GM23338 (cell line): ENCODE measurements around the gene MEFV. TPM values are rescaled to one million over a fixed set of nuclear protein-coding genes. Genes with fewer than 3 reads are reported as not detected.
A peak's percentile ranks its signal among the peaks of the same experiment; 100 is the strongest.

Source experiments
- ATAC-seq: fragments of 200-7000 bp; cut with Tn5 transposase; 3 replicates; pipeline ENCODE4 v1.9.1; 2020
- DNase-seq: peaks from one replicate; pipeline ENCODE4 v3.0.0-alpha.2; 2015; ENCODE audit warnings: low spot score
- H2AFZ ChIP-seq: fragments of 200-600 bp; sonication (generic); 2 replicates; pipeline ENCODE4 v1.8.0; 2016; ENCODE audit warnings: antibody characterized with exemption, mild to moderate bottlenecking, moderate library complexity
- H3F3A ChIP-seq: fragments of 200-600 bp; sonication (generic); replicated peaks from 2 replicates; pipeline ENCODE4 v1.8.0; 2017; ENCODE audit warnings: antibody characterized with exemption, mixed run types, low read depth
- H3K27ac ChIP-seq: fragments of 200-600 bp; sonication (generic); 2 replicates; pipeline ENCODE4 v1.6.1; 2016; ENCODE audit warnings: low read depth
- H3K27me3 ChIP-seq: fragments of 200-600 bp; sonication (generic); 2 replicates; pipeline ENCODE4 v1.8.0; 2016; ENCODE audit warnings: mild to moderate bottlenecking, mixed run types, moderate library complexity; ENCODE audit not compliant: insufficient read depth
- H3K36me3 ChIP-seq: fragments of 200-600 bp; sonication (generic); 2 replicates; pipeline ENCODE4 v1.8.0; 2016; ENCODE audit warnings: mild to moderate bottlenecking; ENCODE audit not compliant: insufficient read depth
- H3K4me1 ChIP-seq: fragments of 200-600 bp; sonication (generic); 2 replicates; pipeline ENCODE4 v1.8.0; 2016; ENCODE audit warnings: mild to moderate bottlenecking, moderate library complexity; ENCODE audit not compliant: insufficient read depth
- H3K4me2 ChIP-seq: fragments of 200-600 bp; sonication (generic); 2 replicates; pipeline ENCODE4 v1.7.1; 2017; ENCODE audit warnings: mixed run types
- H3K4me3 ChIP-seq: fragments of 200-600 bp; sonication (generic); 2 replicates; pipeline ENCODE4 v1.6.1; 2016; ENCODE audit warnings: mixed run types
- H3K79me2 ChIP-seq: fragments of 200-600 bp; sonication (generic); replicated peaks from 2 replicates; pipeline ENCODE4 v1.8.0; 2017; ENCODE audit warnings: mild to moderate bottlenecking; ENCODE audit not compliant: insufficient read depth
- H3K9me2 ChIP-seq: fragments of 200-600 bp; sonication (generic); 2 replicates; pipeline ENCODE4 v1.8.0; 2017; ENCODE audit not compliant: insufficient read depth
- H4K20me1 ChIP-seq: fragments of 200-600 bp; sonication (generic); replicated peaks from 2 replicates; pipeline ENCODE4 v1.8.0; 2017; ENCODE audit warnings: mild to moderate bottlenecking; ENCODE audit not compliant: insufficient read depth
- H3K27ac Mint-ChIP-seq: 2 replicates; pipeline ENCODE4 v1.8.0; 2020; ENCODE audit warnings: inconsistent platforms, mild to moderate bottlenecking, moderate library complexity, mixed read lengths
- H3K27me3 Mint-ChIP-seq: 3 replicates; pipeline ENCODE4 v1.8.0; 2022; ENCODE audit warnings: low read depth, mild to moderate bottlenecking, moderate library complexity, mixed read lengths, inconsistent platforms; ENCODE audit not compliant: insufficient read depth, poor library complexity
- H3K36me3 Mint-ChIP-seq: 3 replicates; pipeline ENCODE4 v1.8.0; 2021; ENCODE audit warnings: low read depth, mild to moderate bottlenecking, inconsistent platforms, moderate library complexity, mixed read lengths
- H3K4me1 Mint-ChIP-seq: 3 replicates; pipeline ENCODE4 v1.8.0; 2020; ENCODE audit warnings: mild to moderate bottlenecking, inconsistent platforms, mixed read lengths
- H3K4me3 Mint-ChIP-seq: 3 replicates; pipeline ENCODE4 v1.8.0; 2021; ENCODE audit warnings: moderate library complexity, mild to moderate bottlenecking, inconsistent platforms, mixed read lengths
- H3K9me3 Mint-ChIP-seq: 3 replicates; pipeline ENCODE4 v1.8.0; 2020; ENCODE audit warnings: moderate library complexity, mild to moderate bottlenecking, inconsistent platforms, mixed read lengths
- CREB1 ChIP-seq: fragments of 250-450 bp; sonication (Bioruptor Pico); IDR thresholded peaks from 2 replicates; pipeline ENCODE4 v1.5.0; 2020; ENCODE audit warnings: low read depth, mild to moderate bottlenecking, moderate library complexity
- EZH2 ChIP-seq: fragments of 200-600 bp; sonication (generic); IDR thresholded peaks from one replicate; pipeline ENCODE4 v1.8.0; 2017; ENCODE audit warnings: antibody characterized with exemption, mild to moderate bottlenecking, low read depth; ENCODE audit not compliant: unreplicated experiment
- EZH2phosphoT487 ChIP-seq: fragments of 200-600 bp; sonication (generic); IDR thresholded peaks from one replicate; pipeline ENCODE4 v1.8.1; 2018; ENCODE audit warnings: antibody characterized with exemption; ENCODE audit not compliant: unreplicated experiment
- NANOG ChIP-seq: IDR thresholded peaks from 2 replicates; pipeline ENCODE4 v1.6.1; 2016; ENCODE audit warnings: antibody characterized with exemption, borderline replicate concordance
- POLR2AphosphoS5 ChIP-seq: IDR thresholded peaks from 2 replicates; pipeline ENCODE4 v1.6.1; 2016; ENCODE audit warnings: antibody characterized with exemption, low read depth
- ZNF114 ChIP-seq: fragments of 250-450 bp; sonication (Bioruptor Pico); IDR thresholded peaks from 2 replicates; pipeline ENCODE4 v1.5.0; 2020; ENCODE audit warnings: mild to moderate bottlenecking, moderate library complexity
- ZNF462 ChIP-seq: fragments of 250-450 bp; sonication (Bioruptor Pico); IDR thresholded peaks from 2 replicates; pipeline ENCODE4 v1.5.0; 2020; ENCODE audit warnings: mild to moderate bottlenecking, moderate library complexity
- polyA plus RNA-seq: library from polyadenylated mRNA; unstranded; fragments of >200 nt; fragmentation: Nextera tagmentation; extraction: Ambion mirVana; gene quantifications from 2 replicates; pipeline ENCODE4 v1.2.1, GENCODE V29; 2016
- total RNA-seq: library from RNA; depleted of rRNA; stranded (reverse); fragments of >200 nt; shearing (Covaris generic); gene quantifications from 2 replicates; pipeline ENCODE4 v1.2.3, GENCODE V29; 2014
- TF ChIP-seq, protein P1 (sequence below): IDR thresholded peaks from one replicate; pipeline ENCODE4 v1.6.1; 2018; ENCODE audit warnings: antibody characterized with exemption; ENCODE audit not compliant: unreplicated experiment
- TF ChIP-seq, protein P2 (sequence below): IDR thresholded peaks from 2 replicates; pipeline ENCODE4 v1.6.1; 2016; ENCODE audit warnings: antibody characterized with exemption

Gene MEFV
- total and polyA plus RNA-seq, 2 experiments from 2014 or later: 0.07 TPM; not detected in 1

DNA sequence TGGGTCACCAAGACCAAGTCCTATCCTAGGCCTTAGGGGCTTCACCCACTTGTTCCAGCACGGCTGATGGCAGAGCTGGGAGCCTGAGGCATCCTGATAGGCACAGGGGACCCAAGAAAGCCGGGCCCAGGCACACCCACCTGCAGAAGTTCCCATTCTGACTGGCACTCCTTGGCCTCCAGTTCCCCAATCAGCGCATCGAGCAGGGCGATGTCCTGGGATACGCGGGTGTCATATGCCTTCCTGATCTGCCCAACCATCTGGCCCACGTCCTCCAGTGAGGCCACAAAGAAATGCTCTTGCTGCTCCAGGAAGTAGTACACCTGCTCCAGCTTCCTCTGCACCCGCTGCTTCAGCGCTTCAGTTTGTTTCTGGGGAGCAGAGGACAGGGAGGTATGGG is 9.6 kb downstream of the MEFV start (continued):
- TF ChIP-seq, protein P1, sequence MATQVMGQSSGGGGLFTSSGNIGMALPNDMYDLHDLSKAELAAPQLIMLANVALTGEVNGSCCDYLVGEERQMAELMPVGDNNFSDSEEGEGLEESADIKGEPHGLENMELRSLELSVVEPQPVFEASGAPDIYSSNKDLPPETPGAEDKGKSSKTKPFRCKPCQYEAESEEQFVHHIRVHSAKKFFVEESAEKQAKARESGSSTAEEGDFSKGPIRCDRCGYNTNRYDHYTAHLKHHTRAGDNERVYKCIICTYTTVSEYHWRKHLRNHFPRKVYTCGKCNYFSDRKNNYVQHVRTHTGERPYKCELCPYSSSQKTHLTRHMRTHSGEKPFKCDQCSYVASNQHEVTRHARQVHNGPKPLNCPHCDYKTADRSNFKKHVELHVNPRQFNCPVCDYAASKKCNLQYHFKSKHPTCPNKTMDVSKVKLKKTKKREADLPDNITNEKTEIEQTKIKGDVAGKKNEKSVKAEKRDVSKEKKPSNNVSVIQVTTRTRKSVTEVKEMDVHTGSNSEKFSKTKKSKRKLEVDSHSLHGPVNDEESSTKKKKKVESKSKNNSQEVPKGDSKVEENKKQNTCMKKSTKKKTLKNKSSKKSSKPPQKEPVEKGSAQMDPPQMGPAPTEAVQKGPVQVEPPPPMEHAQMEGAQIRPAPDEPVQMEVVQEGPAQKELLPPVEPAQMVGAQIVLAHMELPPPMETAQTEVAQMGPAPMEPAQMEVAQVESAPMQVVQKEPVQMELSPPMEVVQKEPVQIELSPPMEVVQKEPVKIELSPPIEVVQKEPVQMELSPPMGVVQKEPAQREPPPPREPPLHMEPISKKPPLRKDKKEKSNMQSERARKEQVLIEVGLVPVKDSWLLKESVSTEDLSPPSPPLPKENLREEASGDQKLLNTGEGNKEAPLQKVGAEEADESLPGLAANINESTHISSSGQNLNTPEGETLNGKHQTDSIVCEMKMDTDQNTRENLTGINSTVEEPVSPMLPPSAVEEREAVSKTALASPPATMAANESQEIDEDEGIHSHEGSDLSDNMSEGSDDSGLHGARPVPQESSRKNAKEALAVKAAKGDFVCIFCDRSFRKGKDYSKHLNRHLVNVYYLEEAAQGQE: no peak
- TF ChIP-seq, protein P2, sequence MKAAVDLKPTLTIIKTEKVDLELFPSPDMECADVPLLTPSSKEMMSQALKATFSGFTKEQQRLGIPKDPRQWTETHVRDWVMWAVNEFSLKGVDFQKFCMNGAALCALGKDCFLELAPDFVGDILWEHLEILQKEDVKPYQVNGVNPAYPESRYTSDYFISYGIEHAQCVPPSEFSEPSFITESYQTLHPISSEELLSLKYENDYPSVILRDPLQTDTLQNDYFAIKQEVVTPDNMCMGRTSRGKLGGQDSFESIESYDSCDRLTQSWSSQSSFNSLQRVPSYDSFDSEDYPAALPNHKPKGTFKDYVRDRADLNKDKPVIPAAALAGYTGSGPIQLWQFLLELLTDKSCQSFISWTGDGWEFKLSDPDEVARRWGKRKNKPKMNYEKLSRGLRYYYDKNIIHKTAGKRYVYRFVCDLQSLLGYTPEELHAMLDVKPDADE: no peak
- TF ChIP-seq POLR2AphosphoS5: no peak

GRCh38 chr16:3246002-3246401 is 10.4 kb downstream of the MEFV start:
- no peak overlapping the region for H2AFZ ChIP-seq
- no peak overlapping the region for H3K27ac ChIP-seq
- H3K36me3 ChIP-seq: no peaks in the 10 kb centered on the region
- peaks cover 9% of the 10 kb centered on the region; the same call in 1 of the 3 replicates for H3K36me3 Mint-ChIP-seq
- H3K4me1 ChIP-seq: no peaks in the 10 kb centered on the region
- DNase-seq (peak; percentile 4), ATAC-seq (no peak)
- peaks cover 85% of the 10 kb centered on the region for H3K9me3 Mint-ChIP-seq
- H3K27me3 Mint-ChIP-seq: peaks cover 3% of the 10 kb centered on the region
- no peaks in the 10 kb centered on the region for H3K4me1 Mint-ChIP-seq
- no peaks in the 10 kb centered on the region for H3K9me2 ChIP-seq
- no peaks in the 10 kb centered on the region for H3K79me2 ChIP-seq
- TF ChIP-seq ZNF114 (CRISPR knock-in tag) (no peak), POLR2AphosphoS5 (no peak), EZH2 (no peak), EZH2phosphoT487 (no peak), CREB1 (CRISPR knock-in tag) (no peak)
- H3K27me3 ChIP-seq: no peaks in the 10 kb centered on the region
- H3K4me2 ChIP-seq: no peak overlapping the region
- no peaks in the 10 kb centered on the region for H4K20me1 ChIP-seq
- H3K4me3 ChIP-seq: no peak overlapping the region
- no peak overlapping the region for H3K27ac Mint-ChIP-seq
- no peaks in the 10 kb centered on the region for H3F3A ChIP-seq
- H3K4me3 Mint-ChIP-seq: no peak overlapping the region

DNA sequence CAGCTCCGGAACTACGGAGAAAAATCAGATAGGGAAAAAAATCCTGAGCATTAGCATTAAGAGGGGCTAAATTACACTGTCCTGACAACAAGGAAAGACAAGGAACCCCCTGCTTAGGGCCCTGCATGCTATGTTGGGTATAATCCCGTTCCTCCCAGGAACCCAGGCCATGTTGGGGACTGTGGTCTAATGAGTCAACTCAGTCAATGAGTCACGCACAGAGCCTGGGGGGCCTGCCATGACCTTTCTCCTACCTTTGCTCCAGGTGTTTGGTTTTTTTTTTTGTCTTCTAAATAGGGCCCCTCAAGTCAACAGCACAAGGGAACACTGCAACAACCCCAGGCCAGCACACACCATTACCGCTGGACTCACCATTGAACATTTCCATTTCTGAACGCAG is 12.6 kb downstream of the MEFV start:
- Mint-ChIP-seq H3K27ac (no peak overlapping the region), H3K4me3 (no peak overlapping the region), H3K36me3 (peaks cover 7% of the 10 kb centered on the region; the same call in 1 of the 3 replicates), H3K27me3 (peaks cover 3% of the 10 kb centered on the region), H3K4me1 (no peaks in the 10 kb centered on the region), H3K9me3 (peaks cover 80% of the 10 kb centered on the region)
- no peaks in the 10 kb centered on the region for H3K9me2 ChIP-seq
- H3F3A ChIP-seq: no peaks in the 10 kb centered on the region
- no peak overlapping the region for H3K4me2 ChIP-seq
- H3K4me1 ChIP-seq: no peaks in the 10 kb centered on the region
- no peaks in the 10 kb centered on the region for H3K79me2 ChIP-seq
- H3K36me3 ChIP-seq: no peaks in the 10 kb centered on the region
- ATAC-seq: no peak
- DNase-seq: no peak
- no peak overlapping the region for H3K4me3 ChIP-seq
- no peaks in the 10 kb centered on the region for H4K20me1 ChIP-seq
- H3K27ac ChIP-seq: no peak overlapping the region
- H3K27me3 ChIP-seq: no peaks in the 10 kb centered on the region
- no peak overlapping the region for H2AFZ ChIP-seq
- TF ChIP-seq ZNF462 (CRISPR knock-in tag) (no peak), NANOG (no peak)
